Neuronal stem cell (in vitro differentiated cells): ENCODE results near the gene TACC2.
"Not testable (repeated sequence)": the region's sequence is repeated elsewhere in the genome, so short reads cannot be mapped to it uniquely, and the experiment has no call there.

Experiments used
- DNase-seq: peaks from one replicate; pipeline ENCODE4 v3.0.0-alpha.2; 2013; ENCODE audit warnings: low spot score
- H2AFZ ChIP-seq: one replicate; pipeline ENCODE4 v1.6.1; 2013; ENCODE audit warnings: mild to moderate bottlenecking, low read length, inconsistent platforms
- H2AK5ac ChIP-seq: 2 replicates; pipeline ENCODE4 v1.6.1; 2013; ENCODE audit warnings: low read depth, mild to moderate bottlenecking, inconsistent platforms, low read length, moderate library complexity, mixed read lengths
- H2BK120ac ChIP-seq: 2 replicates; pipeline ENCODE4 v1.6.1; 2013; ENCODE audit warnings: low read depth, mild to moderate bottlenecking, inconsistent platforms, low read length, moderate library complexity, mixed read lengths
- H2BK12ac ChIP-seq: one replicate; pipeline ENCODE4 v1.6.1; 2013; ENCODE audit warnings: low read length, inconsistent platforms
- H2BK15ac ChIP-seq: 2 replicates; pipeline ENCODE4 v1.6.1; 2013; ENCODE audit warnings: mild to moderate bottlenecking, low read length, inconsistent platforms, mixed read lengths
- H2BK5ac ChIP-seq: one replicate; pipeline ENCODE4 v1.6.1; 2013; ENCODE audit warnings: inconsistent platforms, mild to moderate bottlenecking, low read length, moderate library complexity
- H3K14ac ChIP-seq: one replicate; pipeline ENCODE4 v1.6.1; 2013; ENCODE audit warnings: low read length, inconsistent platforms
- H3K18ac ChIP-seq: 2 replicates; pipeline ENCODE4 v1.6.1; 2013; ENCODE audit warnings: low read length, inconsistent platforms
- H3K23ac ChIP-seq: 2 replicates; pipeline ENCODE4 v1.6.1; 2013; ENCODE audit warnings: low read depth, mild to moderate bottlenecking, mixed read lengths, low read length, inconsistent platforms; ENCODE audit not compliant: poor library complexity
- H3K27ac ChIP-seq: replicated peaks from 3 replicates; pipeline ENCODE4 v1.5.1; 2013; ENCODE audit warnings: low read length, inconsistent platforms
- H3K27me3 ChIP-seq, 3 experiments: 2 replicates each; pipeline ENCODE4 v1.6.1; 2013; ENCODE audit warnings: low read length in 3 of 3, mild to moderate bottlenecking in 2 of 3, inconsistent platforms in 1 of 3, low read depth in 1 of 3, mixed read lengths in 1 of 3, moderate library complexity in 1 of 3; ENCODE audit not compliant: control insufficient read depth in 3 of 3, insufficient read depth in 3 of 3
- H3K36me3 ChIP-seq, 2 donors: replicated peaks in 1 of 2; 2 replicates each; pipeline ENCODE4 v1.6.1; 2013; ENCODE audit warnings: low read length in 2 of 2; ENCODE audit not compliant: control insufficient read depth in 2 of 2, insufficient read depth in 2 of 2
- H3K4ac ChIP-seq: 2 replicates; pipeline ENCODE4 v1.6.1; 2013; ENCODE audit warnings: inconsistent platforms, mild to moderate bottlenecking, low read length, moderate library complexity
- H3K4me1 ChIP-seq, 2 donors: 1 replicate in 1 of 2; 2 replicates in 1 of 2; pipeline ENCODE4 v1.6.1; 2013; ENCODE audit warnings: low read length in 2 of 2, low read depth in 1 of 2; ENCODE audit not compliant: control insufficient read depth in 2 of 2, insufficient read depth in 1 of 2
- H3K4me2 ChIP-seq: one replicate; pipeline ENCODE4 v1.6.1; 2013; ENCODE audit warnings: mild to moderate bottlenecking, low read length, inconsistent platforms; ENCODE audit not compliant: insufficient read depth, poor library complexity, severe bottlenecking
- H3K4me3 ChIP-seq, 2 donors: 2 replicates each; pipeline ENCODE4 v1.5.1; 2013; ENCODE audit warnings: low read length in 2 of 2, mild to moderate bottlenecking in 2 of 2, inconsistent platforms in 1 of 2, moderate library complexity in 1 of 2
- H3K79me1 ChIP-seq: one replicate; pipeline ENCODE4 v1.6.1; 2013; ENCODE audit warnings: low read depth, mild to moderate bottlenecking, inconsistent platforms, low read length, moderate library complexity
- H3K9ac ChIP-seq: one replicate; pipeline ENCODE4 v1.6.1; 2013; ENCODE audit warnings: mild to moderate bottlenecking, low read depth, low read length, inconsistent platforms; ENCODE audit not compliant: poor library complexity
- H3K9me3 ChIP-seq, 2 donors: replicated peaks in 1 of 2; 2 replicates each; pipeline versions ENCODE3 to v1.6.1; 2013; ENCODE audit warnings: low read length in 2 of 2, mild to moderate bottlenecking in 2 of 2, inconsistent platforms in 1 of 2, low read depth in 1 of 2, mixed read lengths in 1 of 2, moderate library complexity in 1 of 2; ENCODE audit not compliant: control insufficient read depth in 2 of 2, insufficient read depth in 1 of 2
- H4K8ac ChIP-seq: one replicate; pipeline ENCODE4 v1.6.1; 2013; ENCODE audit warnings: low read depth, mild to moderate bottlenecking, inconsistent platforms, low read length, moderate library complexity
- H4K91ac ChIP-seq: one replicate; pipeline ENCODE4 v1.6.1; 2013; ENCODE audit warnings: low read length, low read depth, mild to moderate bottlenecking, inconsistent platforms; ENCODE audit not compliant: poor library complexity
- WGBS, 2 donors: extraction: QIAGEN DNeasy Blood & Tissue Kit; methylation state at CpG; one replicate each; pipeline ENCODE4 v1.1.7; 2013; ENCODE audit warnings: missing lambda C conversion rate in 2 of 2, mixed read lengths in 1 of 2; ENCODE audit not compliant: insufficient read length in 2 of 2, insufficient replicate concordance in 1 of 2; ENCODE audit errors: extremely low coverage in 2 of 2; 5-methylcytosine and 5-hydroxymethylcytosine counted together

Gene TACC2

GRCh38 chr10:122199070-122199469, 210.1 kb downstream of the TACC2 start:
- DNase-seq, result no peak
- Histone ChIP-seq H3K4me1 (peaks cover 0 to 22% of the 10 kb centered on the region in 2 donors), H3K4ac (no peak overlapping the region), H3K27me3 (no peaks in the 10 kb centered on the region), H3K36me3 (peaks cover 19 to 73% of the 10 kb centered on the region in 2 donors), H3K4me2 (no peak overlapping the region), H4K8ac (no peak overlapping the region), H2BK15ac (peak overlapping the region; percentile 76), H2AK5ac (peak overlapping the region; percentile 6), H4K91ac (no peak overlapping the region), H3K14ac (peak overlapping the region; percentile 39), H3K79me1 (peaks cover 11% of the 10 kb centered on the region), H2BK12ac (no peak overlapping the region), H3K23ac (no peak overlapping the region), H3K18ac (peak overlapping the region; percentile 87), H2BK5ac (peak overlapping the region; percentile 88), H3K4me3 (no peak overlapping the region), H2BK120ac (no peak overlapping the region), H3K9ac (no peak overlapping the region), H2AFZ (no peak overlapping the region), H3K9me3 (peaks cover 6 to 8% of the 10 kb centered on the region in 2 donors), H3K27ac (no peak overlapping the region)
- no CpG with 5 or more reads among the region's 9 CpGs for WGBS, 2 donors

GRCh38 chr10:122199689-122200088, 210.7 kb downstream of the TACC2 start:
- Histone ChIP-seq H2AFZ (no peak overlapping the region), H3K23ac (no peak overlapping the region), H3K4me2 (no peak overlapping the region), H2BK15ac (no peak overlapping the region), H3K9me3 (peaks cover 6 to 9% of the 10 kb centered on the region in 2 donors), H3K79me1 (peaks cover 14% of the 10 kb centered on the region), H3K14ac (no peak overlapping the region), H3K4ac (no peak overlapping the region), H3K18ac (no peak overlapping the region), H3K36me3 (peaks cover 19 to 74% of the 10 kb centered on the region in 2 donors), H2BK5ac (no peak overlapping the region), H3K27ac (no peak overlapping the region), H2BK12ac (no peak overlapping the region), H2AK5ac (no peak overlapping the region), H4K8ac (no peak overlapping the region), H3K27me3 (no peaks in the 10 kb centered on the region), H2BK120ac (no peak overlapping the region), H3K4me3 (no peak overlapping the region), H4K91ac (no peak overlapping the region), H3K4me1 (peaks cover 0 to 22% of the 10 kb centered on the region in 2 donors), H3K9ac (peak overlapping the region; percentile 9)
- no peak for DNase-seq
- WGBS, 2 donors, result no CpG with 5 or more reads among the region's 6 CpGs

- Histone ChIP-seq H2BK12ac (peak overlapping the region; percentile 46), H3K4me1 (peaks cover 0 to 20% of the 10 kb centered on the region in 2 donors), H3K27me3 (no peaks in the 10 kb centered on the region), H3K4me3 (peak overlapping the region in 1 of 2 donors; percentile 58), H3K79me1 (peaks cover 14% of the 10 kb centered on the region), H3K9me3 (peaks cover 6 to 9% of the 10 kb centered on the region in 2 donors), H2BK15ac (no peak overlapping the region), H3K23ac (no peak overlapping the region), H3K4ac (no peak overlapping the region), H4K8ac (no peak overlapping the region), H2BK120ac (no peak overlapping the region), H3K4me2 (peak overlapping the region; percentile 18), H3K14ac (no peak overlapping the region), H2AFZ (no peak overlapping the region), H3K27ac (no peak overlapping the region), H2BK5ac (no peak overlapping the region), H3K9ac (no peak overlapping the region), H3K36me3 (peaks cover 17 to 73% of the 10 kb centered on the region in 2 donors), H4K91ac (no peak overlapping the region), H3K18ac (peak overlapping the region; percentile 71), H2AK5ac (no peak overlapping the region)
- WGBS, 2 donors, result no CpG with 5 or more reads among the region's 9 CpGs
- DNase-seq, result no peak
Observed at GRCh38 chr10:122201401-122201800, 212.4 kb downstream of the TACC2 start.

GRCh38 chr10:122203180-122203579, 214.2 kb downstream of the TACC2 start:
- not testable (repeated sequence) for H3K23ac ChIP-seq, H3K4me3 ChIP-seq, H3K14ac ChIP-seq, H2BK5ac ChIP-seq, H2BK15ac ChIP-seq, H3K27me3 ChIP-seq, H2AK5ac ChIP-seq, H2BK12ac ChIP-seq, H3K27ac ChIP-seq, H3K9ac ChIP-seq, H3K9me3 ChIP-seq, H3K4me2 ChIP-seq, DNase-seq, H4K91ac ChIP-seq, H2AFZ ChIP-seq, H3K4ac ChIP-seq, H2BK120ac ChIP-seq, H3K18ac ChIP-seq, H4K8ac ChIP-seq
- no CpG with 5 or more reads among the region's 33 CpGs for WGBS, 2 donors
- H3K79me1 ChIP-seq, result peaks cover 14% of the 10 kb centered on the region
- H3K36me3 ChIP-seq, result peaks cover 21 to 67% of the 10 kb centered on the region in 2 donors
- peaks cover 0 to 12% of the 10 kb centered on the region in 2 donors for H3K4me1 ChIP-seq
